GM13977 (cell line): ENCODE results near the gene CDK9.

Source experiments
- DNase-seq: peaks from one replicate; pipeline ENCODE4 v3.0.0; 2012; ENCODE audit warnings: low spot score
- in situ Hi-C: fragments of 300-500 bp; cut with MboI; formaldehyde crosslinking; loops from one replicate; pipeline ENCODE4 v1.12.0; 2022; ENCODE audit warnings: low sequenced_read_pairs, low pct_unique_long_range_greater_than_20kb, mixed read lengths, inconsistent platforms; ENCODE audit not compliant: unreplicated experiment
- TF ChIP-seq, protein P1 (sequence below): IDR thresholded peaks from 2 replicates; pipeline ENCODE4 v1.5.1; 2012; ENCODE audit warnings: mild to moderate bottlenecking, control low read depth; ENCODE audit not compliant: insufficient read depth; ENCODE audit errors: extremely low read depth, missing control alignments

The CDK9 gene

DNA sequence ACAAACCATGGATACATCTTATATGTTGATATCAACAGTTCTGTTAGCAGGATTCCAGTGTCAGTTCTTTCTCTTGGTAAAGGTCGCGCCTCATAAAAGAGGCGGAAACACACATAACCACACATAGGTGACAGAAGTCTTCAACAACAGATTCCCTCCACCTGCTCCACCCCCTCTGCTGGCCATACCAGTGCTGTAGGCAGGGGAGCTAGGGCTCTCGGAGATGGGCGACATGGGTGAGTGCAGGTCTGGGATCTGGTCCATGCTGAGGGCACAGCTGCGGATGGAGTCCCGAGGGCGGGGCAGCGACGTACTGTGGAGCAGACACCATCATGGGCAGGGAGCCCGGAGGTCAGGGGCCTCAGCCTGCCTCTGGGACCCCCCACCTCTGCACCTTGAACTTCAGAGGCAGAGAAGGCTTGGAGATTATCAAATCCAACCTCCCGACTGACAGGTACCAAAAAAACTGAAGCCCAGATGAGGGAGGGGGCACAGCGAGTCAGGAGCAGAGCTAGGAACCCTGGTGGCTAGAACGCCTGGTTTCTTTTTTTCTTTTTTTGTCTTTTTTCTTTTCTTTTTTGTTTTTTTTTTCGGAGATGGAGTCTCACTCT lies 38.8 kb upstream of the CDK9 start:
- DNase-seq = no peak
- TF ChIP-seq, protein P1, sequence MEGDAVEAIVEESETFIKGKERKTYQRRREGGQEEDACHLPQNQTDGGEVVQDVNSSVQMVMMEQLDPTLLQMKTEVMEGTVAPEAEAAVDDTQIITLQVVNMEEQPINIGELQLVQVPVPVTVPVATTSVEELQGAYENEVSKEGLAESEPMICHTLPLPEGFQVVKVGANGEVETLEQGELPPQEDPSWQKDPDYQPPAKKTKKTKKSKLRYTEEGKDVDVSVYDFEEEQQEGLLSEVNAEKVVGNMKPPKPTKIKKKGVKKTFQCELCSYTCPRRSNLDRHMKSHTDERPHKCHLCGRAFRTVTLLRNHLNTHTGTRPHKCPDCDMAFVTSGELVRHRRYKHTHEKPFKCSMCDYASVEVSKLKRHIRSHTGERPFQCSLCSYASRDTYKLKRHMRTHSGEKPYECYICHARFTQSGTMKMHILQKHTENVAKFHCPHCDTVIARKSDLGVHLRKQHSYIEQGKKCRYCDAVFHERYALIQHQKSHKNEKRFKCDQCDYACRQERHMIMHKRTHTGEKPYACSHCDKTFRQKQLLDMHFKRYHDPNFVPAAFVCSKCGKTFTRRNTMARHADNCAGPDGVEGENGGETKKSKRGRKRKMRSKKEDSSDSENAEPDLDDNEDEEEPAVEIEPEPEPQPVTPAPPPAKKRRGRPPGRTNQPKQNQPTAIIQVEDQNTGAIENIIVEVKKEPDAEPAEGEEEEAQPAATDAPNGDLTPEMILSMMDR = no peak
- in situ Hi-C loops = no loop called here

DNA sequence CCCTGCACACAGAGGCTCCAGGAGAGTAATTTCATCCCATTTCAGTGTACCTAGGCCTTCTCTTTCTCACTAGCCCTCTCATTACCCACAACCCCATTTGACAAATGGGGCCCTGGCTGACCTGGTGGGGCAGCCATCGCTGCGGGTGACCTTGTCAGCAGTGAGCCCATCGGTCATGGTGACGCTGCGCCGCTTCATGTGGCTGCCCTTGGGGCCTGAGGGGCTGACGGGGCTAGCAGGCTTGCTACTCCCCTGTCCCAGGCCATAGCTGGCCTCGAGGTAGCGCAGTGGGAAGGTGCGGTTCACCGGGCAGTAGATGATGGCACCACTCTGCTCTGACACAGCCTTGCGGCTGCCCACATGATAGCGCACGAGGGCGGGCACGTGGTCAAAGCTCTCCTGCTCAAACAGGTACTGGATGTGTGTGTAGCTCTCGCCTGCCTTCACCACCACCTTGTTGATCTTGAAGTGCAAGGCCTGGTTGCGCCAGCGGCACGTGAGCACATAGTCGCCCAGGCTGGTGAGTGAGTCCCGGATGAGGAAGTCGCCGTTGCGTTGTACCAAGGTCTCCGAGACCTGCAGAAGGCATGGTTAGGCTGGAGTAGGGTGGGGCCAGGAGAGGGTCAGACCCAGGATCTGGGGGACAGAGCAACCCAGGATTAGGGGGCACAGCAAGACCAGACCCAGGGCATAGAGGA lies 36.6 kb upstream of the CDK9 start:
- DNase-seq = no peak
- in situ Hi-C loops = no loop called here
- TF ChIP-seq, protein P1 = no peak

DNA sequence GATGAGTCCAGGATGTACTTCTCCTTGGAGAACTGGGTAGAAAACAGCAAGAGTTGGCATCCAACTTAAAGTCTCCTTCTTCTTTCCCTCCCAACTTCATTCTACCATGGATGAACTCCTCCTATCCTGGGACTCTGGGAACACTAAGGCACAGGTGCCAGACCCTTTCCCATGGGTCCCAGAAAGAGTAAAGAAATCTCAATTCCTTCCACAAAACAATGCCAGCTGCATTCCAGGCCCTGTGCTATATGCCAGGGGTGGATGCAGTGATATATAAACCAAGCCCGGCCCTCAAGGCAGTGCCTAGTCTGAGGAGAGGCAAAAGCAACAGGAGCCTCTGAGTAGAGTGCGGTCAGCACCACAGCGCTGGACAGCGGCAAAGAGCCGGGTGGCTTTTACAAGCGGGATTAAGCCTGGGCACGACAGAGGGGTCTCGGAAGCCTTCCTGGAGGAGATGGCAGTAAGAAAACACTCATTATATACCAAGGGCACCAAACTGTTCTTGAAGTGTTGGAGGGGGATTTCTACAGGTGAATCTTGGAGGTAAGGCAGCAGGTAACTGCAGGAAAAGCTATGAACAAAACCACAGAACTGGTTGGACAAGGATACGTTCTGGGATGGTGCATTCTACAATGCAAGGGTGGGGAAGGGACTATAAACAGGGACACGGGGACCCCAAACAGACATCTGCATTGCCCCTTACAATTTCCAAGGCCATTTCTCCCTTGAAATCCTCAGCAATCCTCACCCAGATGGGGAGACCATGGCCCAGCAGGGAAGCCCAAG lies 34.4 kb upstream of the CDK9 start:
- TF ChIP-seq, protein P1 = no peak
- DNase-seq = no peak
- in situ Hi-C loops = no loop called here

DNA sequence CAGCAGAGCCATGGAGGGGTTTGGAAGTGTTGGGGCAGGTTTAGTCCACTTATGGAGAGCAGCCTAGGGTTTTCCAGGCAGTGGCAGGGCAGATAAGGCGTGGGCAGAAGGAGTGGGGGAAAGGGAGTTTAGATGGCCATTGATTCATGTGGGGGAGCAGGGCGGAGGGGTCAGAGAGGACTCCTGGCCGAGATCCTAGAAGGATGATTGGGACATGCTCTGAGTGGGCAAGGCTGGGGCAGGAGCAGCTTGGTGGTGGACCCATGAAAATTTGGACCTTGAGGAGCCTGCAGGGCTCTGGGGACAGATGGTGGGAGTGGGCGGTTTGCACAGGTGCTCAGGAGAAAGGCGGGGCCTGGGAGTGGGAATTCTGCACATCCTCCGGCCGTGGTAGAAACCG lies 32.7 kb upstream of the CDK9 start:
- TF ChIP-seq, protein P1 = no peak
- DNase-seq = no peak
- in situ Hi-C loops = no loop called here

DNA sequence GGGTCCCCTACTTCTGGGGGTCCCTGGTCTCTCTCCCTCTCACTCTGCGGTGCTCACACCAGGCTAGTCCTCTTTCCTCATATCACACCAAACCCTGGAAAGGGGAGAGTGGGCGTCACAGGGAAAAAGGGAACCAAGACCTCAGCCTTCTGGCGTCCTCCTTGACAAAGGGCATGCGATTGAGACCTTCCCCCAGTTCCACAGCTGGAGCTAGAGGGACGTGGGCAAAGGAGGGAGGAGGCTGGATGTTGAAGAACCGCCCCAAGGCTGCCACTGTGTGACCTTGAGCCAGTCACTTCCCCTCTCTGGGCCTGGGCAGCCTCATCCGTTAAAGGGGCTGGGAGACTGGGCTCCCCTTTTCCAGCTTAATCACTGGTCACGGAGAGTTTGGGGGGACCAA lies 32.2 kb upstream of the CDK9 start:
- DNase-seq = no peak
- in situ Hi-C loops = no loop called here
- TF ChIP-seq, protein P1 = no peak

DNA sequence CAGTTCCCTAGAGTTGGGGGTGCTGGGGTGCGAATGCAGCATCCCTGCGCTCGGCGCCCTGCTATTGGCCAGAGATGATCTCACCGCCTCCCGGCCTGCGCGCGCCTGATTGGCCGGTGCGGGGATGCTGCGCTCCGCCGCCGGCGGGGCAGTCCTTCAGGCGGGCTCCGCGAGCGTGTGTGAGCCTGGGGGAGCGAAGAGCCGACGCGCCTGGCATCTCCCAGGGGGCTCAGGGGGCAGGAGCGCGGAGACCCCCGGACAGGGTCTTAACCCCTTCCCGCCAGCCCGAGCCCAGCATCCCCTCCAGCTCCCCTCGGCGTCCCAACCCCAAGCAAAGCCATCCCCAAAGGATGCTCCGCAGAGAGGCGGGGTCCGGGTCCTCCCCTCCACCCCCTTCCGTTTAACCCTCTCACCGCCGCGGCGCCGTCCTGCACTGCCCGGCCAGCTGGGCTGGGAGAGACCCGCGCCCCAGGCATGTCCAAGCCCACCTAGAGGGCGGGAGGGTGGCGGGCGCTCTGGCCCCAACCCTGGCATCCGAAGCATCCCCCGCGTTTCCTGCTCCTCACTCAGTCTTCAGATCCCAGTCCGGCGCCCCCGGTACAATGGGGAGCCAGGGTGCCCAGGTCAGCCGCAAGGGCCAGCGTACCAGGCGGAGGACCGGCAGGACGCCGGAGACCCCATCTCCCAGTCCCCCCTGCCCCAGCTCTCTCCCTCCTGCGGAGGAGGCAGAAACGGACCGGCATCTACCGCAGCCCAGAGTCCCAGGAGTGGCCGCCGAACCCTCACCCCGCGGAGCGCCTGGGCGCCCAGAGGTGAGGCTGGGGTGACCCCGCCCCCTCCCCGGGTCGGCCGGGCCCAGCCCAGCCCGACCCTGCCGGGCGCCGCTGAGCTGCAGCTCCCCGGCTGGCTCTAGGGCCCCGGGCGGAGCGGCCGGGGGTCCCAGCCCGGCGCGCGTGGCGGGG lies 31.5 kb upstream of the CDK9 start:
- TF ChIP-seq, protein P1 = no peak
- in situ Hi-C loops = no loop called here
- no peak for DNase-seq
